Mucosa of descending colon (tissue), 3 donors: Measurements from ENCODE around the gene RUNDC3A. TPM values are rescaled to one million over a fixed set of nuclear protein-coding genes. Genes with fewer than 3 reads are reported as not detected.

ENCODE experiments used
- ATAC-seq: fragments of 200-7000 bp; cut with Tn5 transposase; one replicate; pipeline ENCODE4 v1.9.1; 2020; ENCODE audit warnings: mild to moderate bottlenecking, moderate library complexity
- DNase-seq, 3 donors: peaks; one replicate each; pipeline ENCODE4 v3.0.0-alpha.2; 2020
- H3K36me3 ChIP-seq: fragments of 200-600 bp; one replicate; pipeline ENCODE4 v1.8.0; 2021; ENCODE audit warnings: low read depth, mild to moderate bottlenecking
- H3K4me1 ChIP-seq: fragments of 200-600 bp; one replicate; pipeline ENCODE4 v1.8.0; 2021; ENCODE audit warnings: low read depth, mild to moderate bottlenecking
- H3K4me3 ChIP-seq: fragments of 200-600 bp; one replicate; pipeline ENCODE4 v1.8.0; 2021; ENCODE audit warnings: mild to moderate bottlenecking
- H3K9me3 ChIP-seq: fragments of 200-600 bp; one replicate; pipeline ENCODE4 v1.8.0; 2021; ENCODE audit warnings: mild to moderate bottlenecking
- CTCF ChIP-seq: fragments of 200-600 bp; IDR thresholded peaks from one replicate; pipeline ENCODE4 v1.8.0; 2022; ENCODE audit warnings: antibody characterized with exemption, mild to moderate bottlenecking
- intact Hi-C, 2 donors: fragments of 100-400 bp; cut with DNase I in 1 of 2; cut with micrococcal nuclease in 1 of 2; formaldehyde crosslinking; loops; one replicate each; pipeline versions ENCODE4 v1.11.0 to v1.11.1; 2022; cut with DNase I, micrococcal nuclease
- total RNA-seq, 3 donors: library from RNA; stranded (reverse); fragmentation: NEBNext Ultra II Directional in 2 of 3; extraction: Animal tissue kit (Norgen Biotek cat#: 25700) in 2 of 3; gene quantifications; one replicate each; pipeline versions ENCODE4 v1.2.1 to v1.2.4, GENCODE V29; 2021 to 2023
- donor health status: DM: no; HTN: no; CAD: no; lungs with moderate emphysema.
- donor health status: DM: no; HTN: no; CAD: no.
- donor health status: DM: no; HTN: yes; CAD: no.

RUNDC3A gene
- total RNA-seq, 3 donors from 2014 or later: 0.34 to 3.7 (median 1.4) TPM

GRCh38 chr17:44358066-44358465 lies 49.7 kb downstream of the RUNDC3A start:
- no peak for DNase-seq
- no peak for ATAC-seq
- intact Hi-C loops: no loop called here
- no peaks in the 10 kb centered on the region for H3K36me3 ChIP-seq
- peaks cover 4% of the 10 kb centered on the region for H3K4me1 ChIP-seq
- TF ChIP-seq CTCF: no peak
- no peaks in the 10 kb centered on the region for H3K9me3 ChIP-seq
- no peak overlapping the region for H3K4me3 ChIP-seq

- Histone ChIP-seq H3K36me3 (no peaks in the 10 kb centered on the region), H3K4me3 (no peak overlapping the region), H3K9me3 (no peaks in the 10 kb centered on the region), H3K4me1 (peaks cover 7% of the 10 kb centered on the region)
- intact Hi-C loops: no loop called here
- DNase-seq: no peak
- no peak for TF ChIP-seq CTCF
- no peak for ATAC-seq
Measured at GRCh38 chr17:44359006-44359405, 50.6 kb downstream of the RUNDC3A start.

- Histone ChIP-seq H3K4me3 (no peak overlapping the region), H3K36me3 (no peaks in the 10 kb centered on the region), H3K4me1 (peaks cover 7% of the 10 kb centered on the region), H3K9me3 (no peaks in the 10 kb centered on the region)
- DNase-seq (no peak), ATAC-seq (no peak)
- TF ChIP-seq CTCF: no peak
- intact Hi-C loops: no loop called here
Measured at GRCh38 chr17:44359458-44360143, 51.2 kb downstream of the RUNDC3A start.

- intact Hi-C loops: no loop called here
- ATAC-seq: no peak
- no peaks in the 10 kb centered on the region for H3K36me3 ChIP-seq
- H3K4me3 ChIP-seq: no peak overlapping the region
- no peak for DNase-seq
- no peaks in the 10 kb centered on the region for H3K9me3 ChIP-seq
- no peak for TF ChIP-seq CTCF
- peaks cover 7% of the 10 kb centered on the region for H3K4me1 ChIP-seq
Measured at GRCh38 chr17:44360144-44360533, 51.7 kb downstream of the RUNDC3A start.

GRCh38 chr17:44360826-44361225 lies 52.4 kb downstream of the RUNDC3A start:
- Histone ChIP-seq H3K9me3 (no peaks in the 10 kb centered on the region), H3K4me1 (peaks cover 7% of the 10 kb centered on the region), H3K36me3 (no peaks in the 10 kb centered on the region), H3K4me3 (no peak overlapping the region)
- ATAC-seq (no peak), DNase-seq (no peak)
- no peak for TF ChIP-seq CTCF
- intact Hi-C loops: no loop called here
